Measurements from ENCODE around the gene CCDC14.

CCDC14 gene

DNA sequence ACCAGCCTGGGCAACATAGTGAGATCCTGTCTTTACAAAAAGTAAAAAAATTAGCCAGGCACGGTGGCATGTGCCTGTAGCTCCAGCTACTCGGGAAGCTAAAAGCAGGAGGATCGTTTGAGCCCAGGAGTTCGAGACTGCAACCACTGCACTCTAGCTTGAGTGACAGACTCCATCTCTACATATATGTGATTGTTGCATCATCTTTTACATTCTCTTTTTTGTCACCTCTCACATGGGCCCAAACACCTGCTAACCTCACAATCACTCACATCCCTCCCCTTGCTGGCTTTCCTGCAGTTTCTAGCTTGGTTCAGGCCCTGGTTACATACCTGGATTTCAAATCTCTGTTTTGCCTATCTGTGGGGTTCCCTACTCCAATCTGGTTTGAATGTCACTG lies 96.3 kb downstream of the CCDC14 start:
- TF ChIP-seq, protein P1, sequence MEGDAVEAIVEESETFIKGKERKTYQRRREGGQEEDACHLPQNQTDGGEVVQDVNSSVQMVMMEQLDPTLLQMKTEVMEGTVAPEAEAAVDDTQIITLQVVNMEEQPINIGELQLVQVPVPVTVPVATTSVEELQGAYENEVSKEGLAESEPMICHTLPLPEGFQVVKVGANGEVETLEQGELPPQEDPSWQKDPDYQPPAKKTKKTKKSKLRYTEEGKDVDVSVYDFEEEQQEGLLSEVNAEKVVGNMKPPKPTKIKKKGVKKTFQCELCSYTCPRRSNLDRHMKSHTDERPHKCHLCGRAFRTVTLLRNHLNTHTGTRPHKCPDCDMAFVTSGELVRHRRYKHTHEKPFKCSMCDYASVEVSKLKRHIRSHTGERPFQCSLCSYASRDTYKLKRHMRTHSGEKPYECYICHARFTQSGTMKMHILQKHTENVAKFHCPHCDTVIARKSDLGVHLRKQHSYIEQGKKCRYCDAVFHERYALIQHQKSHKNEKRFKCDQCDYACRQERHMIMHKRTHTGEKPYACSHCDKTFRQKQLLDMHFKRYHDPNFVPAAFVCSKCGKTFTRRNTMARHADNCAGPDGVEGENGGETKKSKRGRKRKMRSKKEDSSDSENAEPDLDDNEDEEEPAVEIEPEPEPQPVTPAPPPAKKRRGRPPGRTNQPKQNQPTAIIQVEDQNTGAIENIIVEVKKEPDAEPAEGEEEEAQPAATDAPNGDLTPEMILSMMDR (IDR thresholded peaks at IDR 0.05; ENCODE audit: borderline replicate concordance, insufficient read depth, low read depth, low read length), result no peak
- H3K4me3 ChIP-seq (ENCODE audit: low read depth, low read length), result no peak overlapping the region

Data from GM12875 (cell line).